ENCODE measurements around the gene SEZ6.

The SEZ6 gene

GRCh38 chr17:29005936-29006511 is at the start of gene SEZ6:
Gene SEZ6 (minus strand): TSS chr17:29006033. CDS start chr17:29005869, 164 bp downstream.
- no peak for FAIRE-seq

GRCh38 chr17:29054835-29055234 is 49.0 kb upstream of the SEZ6 start:
- no peak for FAIRE-seq

- FAIRE-seq, result no peak
These were observed 45.9 kb upstream of the SEZ6 start for GRCh38 chr17:29051731-29052130.

GRCh38 chr17:29051194-29051593 is 45.4 kb upstream of the SEZ6 start:
- no peak for FAIRE-seq

- no peak for FAIRE-seq
These were observed 44.3 kb upstream of the SEZ6 start for GRCh38 chr17:29050176-29050575.

GRCh38 chr17:29049541-29050145 is 43.8 kb upstream of the SEZ6 start:
- FAIRE-seq, result no peak

- FAIRE-seq, result no peak
These were observed 42.9 kb upstream of the SEZ6 start for GRCh38 chr17:29048440-29049368.

- no peak for FAIRE-seq
These were observed 40.6 kb upstream of the SEZ6 start for GRCh38 chr17:29046473-29046839.

- FAIRE-seq, result no peak
These were observed 40.1 kb upstream of the SEZ6 start for GRCh38 chr17:29045734-29046472.

GRCh38 chr17:29045026-29045425 is 39.2 kb upstream of the SEZ6 start:
- FAIRE-seq, result no peak

- no peak for FAIRE-seq
These were observed 37.8 kb upstream of the SEZ6 start for GRCh38 chr17:29043539-29044145.

GRCh38 chr17:29042679-29043538 is 37.1 kb upstream of the SEZ6 start, which contains the start of gene PIPOX:
Gene PIPOX (plus strand): TSS chr17:29043141. CDS start chr17:29043226, 85 bp downstream.
- no peak for FAIRE-seq

- no peak for FAIRE-seq
These were observed 36.3 kb upstream of the SEZ6 start for GRCh38 chr17:29042026-29042678.

GRCh38 chr17:29041571-29041970 is 35.7 kb upstream of the SEZ6 start:
- FAIRE-seq, result no peak

GRCh38 chr17:29041091-29041490 is 35.3 kb upstream of the SEZ6 start:
- FAIRE-seq, result no peak

- FAIRE-seq, result peak; percentile 41
These were observed 34.1 kb upstream of the SEZ6 start for GRCh38 chr17:29039764-29040598.

- FAIRE-seq, result no peak
These were observed 32.4 kb upstream of the SEZ6 start for GRCh38 chr17:29038085-29038795.

GRCh38 chr17:29037739-29038084 is 31.9 kb upstream of the SEZ6 start:
- no peak for FAIRE-seq

GRCh38 chr17:29036584-29036983 is 30.8 kb upstream of the SEZ6 start:
- FAIRE-seq, result no peak

All from endometrium (tissue), 2 donors.